ENCODE data around the gene MARCHF9.
A peak's percentile ranks its signal among the peaks of the same experiment; 100 is the strongest.

Gene MARCHF9

DNA sequence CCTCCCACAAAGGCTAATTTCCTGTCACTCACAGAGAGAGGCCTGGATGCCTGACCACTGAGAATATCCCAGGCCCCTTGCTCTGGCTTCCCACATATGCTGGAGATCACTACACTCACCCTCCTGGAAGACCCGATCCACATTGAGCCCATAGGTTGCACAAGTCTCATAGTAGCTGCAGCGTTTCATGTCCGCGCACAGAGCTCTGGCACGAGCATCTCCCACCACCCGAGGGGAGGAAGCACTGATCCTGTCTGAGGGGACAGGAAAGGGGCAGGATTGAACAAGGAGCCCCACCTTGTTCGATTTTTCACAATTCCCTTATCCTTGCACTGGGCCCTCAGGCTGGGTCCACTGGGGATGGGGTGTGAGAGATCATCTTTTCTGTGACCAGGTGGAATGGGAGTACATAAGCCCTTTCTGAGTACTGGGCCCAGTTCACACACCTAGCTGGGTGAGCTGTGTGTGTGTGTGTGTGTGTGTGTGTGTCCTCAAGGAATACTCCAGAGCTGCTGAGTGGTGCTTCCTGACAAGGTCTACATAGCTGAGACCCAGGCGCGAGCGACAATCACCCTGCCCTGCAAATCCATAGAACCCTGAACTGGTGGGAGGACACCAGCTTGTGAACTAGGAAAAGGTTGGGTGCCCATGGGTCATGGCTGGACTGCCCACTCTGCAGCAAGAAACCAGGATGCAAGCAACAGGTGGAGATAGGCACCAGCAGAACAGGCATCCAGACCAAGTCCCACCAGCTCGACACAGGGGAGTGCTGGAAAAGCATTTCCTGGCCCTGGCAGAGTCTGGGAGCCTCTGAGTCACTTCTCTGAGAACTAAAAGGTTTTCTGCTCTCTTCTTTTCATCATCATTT lies 21.9 kb upstream of the MARCHF9 start:
- TF ChIP-seq, protein P1, sequence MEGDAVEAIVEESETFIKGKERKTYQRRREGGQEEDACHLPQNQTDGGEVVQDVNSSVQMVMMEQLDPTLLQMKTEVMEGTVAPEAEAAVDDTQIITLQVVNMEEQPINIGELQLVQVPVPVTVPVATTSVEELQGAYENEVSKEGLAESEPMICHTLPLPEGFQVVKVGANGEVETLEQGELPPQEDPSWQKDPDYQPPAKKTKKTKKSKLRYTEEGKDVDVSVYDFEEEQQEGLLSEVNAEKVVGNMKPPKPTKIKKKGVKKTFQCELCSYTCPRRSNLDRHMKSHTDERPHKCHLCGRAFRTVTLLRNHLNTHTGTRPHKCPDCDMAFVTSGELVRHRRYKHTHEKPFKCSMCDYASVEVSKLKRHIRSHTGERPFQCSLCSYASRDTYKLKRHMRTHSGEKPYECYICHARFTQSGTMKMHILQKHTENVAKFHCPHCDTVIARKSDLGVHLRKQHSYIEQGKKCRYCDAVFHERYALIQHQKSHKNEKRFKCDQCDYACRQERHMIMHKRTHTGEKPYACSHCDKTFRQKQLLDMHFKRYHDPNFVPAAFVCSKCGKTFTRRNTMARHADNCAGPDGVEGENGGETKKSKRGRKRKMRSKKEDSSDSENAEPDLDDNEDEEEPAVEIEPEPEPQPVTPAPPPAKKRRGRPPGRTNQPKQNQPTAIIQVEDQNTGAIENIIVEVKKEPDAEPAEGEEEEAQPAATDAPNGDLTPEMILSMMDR (IDR thresholded peaks at IDR 0.05; ENCODE audit: insufficient read depth, missing control alignments), result no peak
- no peak for DNase-seq (ENCODE audit: insufficient read length, low spot score)
- FAIRE-seq, result no peak

DNA sequence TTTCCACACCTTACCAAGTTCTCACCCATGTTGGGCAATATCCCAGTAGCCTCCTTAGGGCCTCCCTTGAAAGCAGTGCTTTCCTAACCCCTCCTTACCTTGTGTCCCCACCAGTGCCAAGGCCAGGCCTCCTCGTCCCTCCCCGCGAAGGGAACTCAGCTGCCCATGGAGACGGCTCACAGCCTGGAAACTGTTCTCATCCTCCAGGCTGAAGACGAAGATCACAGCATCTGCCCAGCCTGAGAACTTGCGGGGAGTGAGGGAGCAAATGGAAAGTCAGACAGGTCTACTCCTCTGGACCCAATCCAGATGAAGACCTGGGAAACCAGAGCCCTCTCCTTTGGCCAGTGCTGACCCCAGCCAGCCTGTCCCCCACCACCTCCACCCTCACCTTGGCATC lies 21.0 kb upstream of the MARCHF9 start:
- FAIRE-seq (no peak), DNase-seq (ENCODE audit: insufficient read length, low spot score) (no peak)
- TF ChIP-seq, protein P1 (IDR thresholded peaks at IDR 0.05; ENCODE audit: insufficient read depth, missing control alignments), result no peak

DNA sequence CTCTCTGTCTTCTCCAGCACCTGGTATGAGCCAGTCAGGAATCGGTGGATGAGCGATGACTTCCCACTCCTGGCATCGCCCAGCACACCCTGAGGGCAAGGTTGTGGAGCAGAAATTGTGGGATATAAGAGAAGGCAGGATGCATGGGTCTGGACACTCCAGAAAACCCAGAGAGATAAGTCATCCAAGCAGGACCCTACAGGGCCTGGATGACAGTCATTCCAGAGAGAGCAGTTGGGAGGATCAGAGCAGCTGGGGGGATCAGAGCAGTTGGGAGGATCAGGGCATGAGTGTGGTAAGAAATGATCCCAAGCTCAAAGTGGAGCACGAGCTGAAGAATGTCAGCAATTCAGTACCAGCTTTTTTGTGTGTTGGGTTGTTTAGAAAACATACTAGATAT lies 20.3 kb upstream of the MARCHF9 start:
- no peak for FAIRE-seq
- TF ChIP-seq, protein P1 (IDR thresholded peaks at IDR 0.05; ENCODE audit: insufficient read depth, missing control alignments), result no peak
- no peak for DNase-seq (ENCODE audit: insufficient read length, low spot score)

DNA sequence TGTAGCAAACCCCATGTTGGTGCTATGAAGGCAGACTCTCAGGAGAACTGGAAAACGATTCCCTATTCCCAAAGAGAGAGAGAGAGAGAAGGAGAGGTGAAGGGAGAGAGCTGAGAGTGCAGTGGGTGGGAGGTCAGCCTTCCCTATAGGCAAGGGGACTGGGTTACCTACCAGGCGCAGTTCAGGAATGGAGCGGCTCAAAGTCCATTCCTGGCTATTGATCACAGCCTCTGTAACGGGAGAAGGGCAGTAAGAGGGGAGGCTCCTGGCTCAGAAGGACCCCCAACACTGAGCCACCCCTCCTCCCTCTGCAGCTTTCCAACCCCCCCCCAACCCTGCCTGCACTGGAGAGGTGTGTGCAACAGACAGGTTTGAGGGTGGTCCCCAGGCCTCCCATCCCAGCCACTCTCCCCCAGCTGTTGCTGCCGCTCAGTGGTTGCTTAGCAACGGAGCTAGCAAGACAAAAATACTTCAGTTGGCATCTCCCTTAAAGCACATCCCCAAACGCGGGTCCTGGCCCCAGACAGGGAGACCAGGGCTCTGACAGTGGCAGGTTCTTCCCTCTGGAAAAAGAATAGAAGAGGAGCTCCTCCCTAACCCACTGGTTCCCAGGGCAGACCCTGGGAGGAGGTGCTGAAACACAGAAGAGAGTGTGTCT lies 19.6 kb upstream of the MARCHF9 start:
- DNase-seq (ENCODE audit: insufficient read length, low spot score) (no peak), FAIRE-seq (no peak)
- TF ChIP-seq, protein P1 (IDR thresholded peaks at IDR 0.05; ENCODE audit: insufficient read depth, missing control alignments), result no peak

DNA sequence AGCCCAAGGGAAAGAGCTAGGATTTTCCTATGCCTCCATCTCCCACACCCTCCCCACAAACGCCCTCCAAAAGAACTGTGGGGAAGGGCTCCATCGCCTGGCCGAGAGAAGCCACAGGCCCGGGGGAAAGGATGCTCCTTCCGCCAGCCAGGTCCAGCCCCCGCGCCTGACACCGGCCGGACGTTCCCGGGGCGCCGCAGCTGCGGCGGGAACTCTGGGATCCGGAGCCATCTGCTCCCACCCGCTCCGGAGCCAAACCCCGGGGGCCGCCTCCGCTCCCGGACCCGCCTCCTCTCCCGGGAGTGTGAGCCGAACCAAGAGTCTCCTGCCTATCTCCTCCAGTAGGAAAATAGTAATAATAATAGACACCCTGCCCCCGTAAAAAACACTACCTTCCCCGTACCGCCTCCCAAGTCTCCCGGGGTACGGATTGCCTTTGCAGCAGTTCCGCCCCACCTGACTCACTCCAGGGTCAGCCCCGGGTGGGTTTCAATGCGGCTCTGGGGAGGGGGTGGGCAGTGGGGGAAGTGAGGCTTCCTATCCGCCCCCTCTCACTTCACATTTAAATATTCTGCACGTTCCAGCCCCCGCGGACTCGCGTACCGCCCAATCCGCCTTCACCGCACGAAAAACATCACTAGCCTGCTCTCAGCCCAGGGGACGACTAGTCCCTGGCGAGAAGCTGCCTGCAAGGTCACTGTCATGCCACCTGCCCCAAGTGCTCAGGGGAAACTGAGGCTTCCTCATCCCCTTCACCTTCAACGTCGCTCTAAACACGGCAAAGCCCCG lies 18.8 kb upstream of the MARCHF9 start:
- FAIRE-seq (no peak), DNase-seq (ENCODE audit: insufficient read length, low spot score) (no peak)
- TF ChIP-seq, protein P1 (IDR thresholded peaks at IDR 0.05; ENCODE audit: insufficient read depth, missing control alignments), result peak; percentile 24

DNA sequence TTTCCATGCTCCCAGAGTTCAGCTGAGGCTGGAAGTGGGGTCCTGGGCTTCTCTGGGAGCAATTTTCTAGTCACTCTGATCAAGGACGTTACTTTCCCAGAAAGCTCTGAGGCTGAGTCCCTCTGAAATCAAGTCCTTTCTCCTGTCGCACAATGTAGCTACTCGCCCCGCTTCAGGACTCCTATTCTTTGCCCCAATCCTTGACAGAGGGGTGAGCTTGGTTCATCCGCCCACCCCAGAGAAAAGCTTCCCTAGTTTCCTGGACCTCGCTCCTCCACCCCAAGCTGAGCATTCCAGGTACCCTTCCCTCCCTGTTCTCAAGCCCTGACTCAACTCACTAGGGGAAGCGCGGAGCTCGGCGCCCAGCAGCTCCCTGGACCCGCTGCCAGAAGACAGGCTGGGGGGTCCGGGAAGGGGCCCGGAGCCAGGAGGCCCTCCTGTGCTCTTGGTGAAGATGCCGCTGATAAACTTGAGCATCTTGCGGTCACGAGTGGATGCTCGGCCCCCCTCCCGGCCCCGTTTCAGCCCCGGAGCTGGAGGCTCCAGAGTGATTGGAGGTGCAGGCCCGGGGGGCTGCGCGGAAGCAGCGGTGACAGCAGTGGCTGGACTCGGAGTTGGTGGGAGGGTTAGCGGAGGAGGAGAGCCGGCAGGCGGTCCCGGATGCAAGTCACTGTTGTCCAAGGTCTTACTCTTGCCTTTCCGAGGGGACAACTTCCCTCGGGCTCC lies 18.0 kb upstream of the MARCHF9 start:
- TF ChIP-seq, protein P1 (IDR thresholded peaks at IDR 0.05; ENCODE audit: insufficient read depth, missing control alignments), result no peak
- FAIRE-seq, result no peak
- DNase-seq (ENCODE audit: insufficient read length, low spot score), result no peak
